Prostate gland (tissue), 2 donors: ENCODE results near the gene MARCHF11. TPM values are rescaled to one million over a fixed set of nuclear protein-coding genes. Genes with fewer than 3 reads are reported as not detected.

Experiments used
- DNase-seq: peaks from one replicate; pipeline ENCODE4 v3.0.0-alpha.2; 2019; ENCODE audit warnings: low spot score
- H3K27ac ChIP-seq, 2 donors: fragments of 200-600 bp; sonication (generic); 2 replicates each; pipeline ENCODE4 v1.5.1; 2017 to 2019
- H3K27me3 ChIP-seq: fragments of 200-600 bp; sonication (generic); replicated peaks from 2 replicates; pipeline ENCODE4 v1.5.1; 2019; ENCODE audit not compliant: insufficient read depth
- H3K36me3 ChIP-seq, 2 donors: fragments of 200-600 bp; sonication (generic); 1 replicate in 1 of 2; 2 replicates in 1 of 2; pipeline versions ENCODE4 v1.5.1 to v1.8.1; 2017 to 2019
- H3K4me1 ChIP-seq: fragments of 200-600 bp; sonication (generic); replicated peaks from 2 replicates; pipeline ENCODE4 v1.5.1; 2019
- H3K4me3 ChIP-seq, 2 donors: fragments of 200-600 bp; sonication (generic); 2 replicates each; pipeline ENCODE4 v1.5.1; 2017 to 2019
- H3K9me3 ChIP-seq: fragments of 200-600 bp; sonication (generic); 2 replicates; pipeline ENCODE4 v1.5.1; 2017
- POLR2A ChIP-seq: fragments of 450-650 bp; IDR thresholded peaks from one replicate; pipeline ENCODE4 v1.6.1; 2016; ENCODE audit warnings: antibody characterized with exemption, mild to moderate bottlenecking
- POLR2AphosphoS5 ChIP-seq: sonication (generic); formaldehyde crosslinking; IDR thresholded peaks from one replicate; pipeline ENCODE4 v1.6.1; 2017; ENCODE audit warnings: antibody characterized with exemption
- WGBS: methylation state at CpG from one replicate; pipeline ENCODE4 v1.1.5; 2018; 5-methylcytosine and 5-hydroxymethylcytosine counted together
- intact Hi-C: fragments of 100-400 bp; cut with DNase I; formaldehyde crosslinking; loops from one replicate; pipeline ENCODE4 v1.14.2; 2022
- total RNA-seq, 2 donors: library from RNA; depleted of rRNA; stranded (reverse); fragments of >200 nt; gene quantifications; one replicate each; pipeline ENCODE4 v1.1.0, GENCODE V29; 2016
- TF ChIP-seq, protein P1 (sequence below), 4 experiments: fragments of 200-600 bp in 2 of 4; fragments of 450-650 bp in 2 of 4; sonication (generic) in 2 of 4; IDR thresholded peaks; 1 replicate in 3 of 4; 2 replicates in 1 of 4; pipeline ENCODE4 v1.5.1; 2016 to 2019; ENCODE audit warnings: antibody characterized with exemption in 4 of 4, mild to moderate bottlenecking in 2 of 4, moderate library complexity in 2 of 4

The MARCHF11 gene
- total RNA-seq, 2 donors from 2014 or later = 8.9 TPM; not detected in 1

DNA sequence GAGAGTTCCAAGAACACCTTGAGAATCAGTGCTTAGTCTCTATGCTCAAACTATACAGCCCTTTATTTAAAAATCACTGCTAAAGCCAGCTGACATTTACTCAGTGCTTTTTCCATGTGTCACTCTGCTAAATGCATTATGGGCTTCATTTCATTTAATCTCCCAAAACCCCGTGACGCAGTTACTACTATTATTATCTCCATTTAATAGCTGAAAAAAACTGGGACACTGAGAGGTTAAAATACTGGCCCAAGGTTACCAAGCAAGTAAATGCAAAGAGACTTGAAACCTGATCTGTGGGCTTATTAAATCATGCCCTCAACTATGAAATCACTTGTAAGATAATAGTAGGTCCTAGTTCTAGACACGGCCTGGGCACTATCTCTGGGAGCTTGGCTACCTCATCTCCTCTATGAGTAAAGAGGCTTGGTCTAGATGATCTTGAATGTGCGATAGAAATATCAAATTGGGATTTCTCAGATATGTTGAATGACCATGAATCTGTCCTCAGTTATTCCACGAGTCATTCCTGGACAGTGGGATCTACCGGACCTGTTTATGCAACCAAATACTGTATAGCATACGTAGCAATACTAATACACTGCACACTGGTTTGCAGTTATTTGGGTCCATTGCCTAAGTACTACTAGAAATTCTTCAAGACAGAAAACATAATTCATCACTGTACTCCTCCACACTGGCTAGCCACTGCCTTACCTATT lies 32.3 kb downstream of the MARCHF11 start:
- 65% methylated on average over 7 of the region's 7 CpGs for WGBS
- no peaks in the 10 kb centered on the region for H3K4me1 ChIP-seq
- TF ChIP-seq, protein P1, sequence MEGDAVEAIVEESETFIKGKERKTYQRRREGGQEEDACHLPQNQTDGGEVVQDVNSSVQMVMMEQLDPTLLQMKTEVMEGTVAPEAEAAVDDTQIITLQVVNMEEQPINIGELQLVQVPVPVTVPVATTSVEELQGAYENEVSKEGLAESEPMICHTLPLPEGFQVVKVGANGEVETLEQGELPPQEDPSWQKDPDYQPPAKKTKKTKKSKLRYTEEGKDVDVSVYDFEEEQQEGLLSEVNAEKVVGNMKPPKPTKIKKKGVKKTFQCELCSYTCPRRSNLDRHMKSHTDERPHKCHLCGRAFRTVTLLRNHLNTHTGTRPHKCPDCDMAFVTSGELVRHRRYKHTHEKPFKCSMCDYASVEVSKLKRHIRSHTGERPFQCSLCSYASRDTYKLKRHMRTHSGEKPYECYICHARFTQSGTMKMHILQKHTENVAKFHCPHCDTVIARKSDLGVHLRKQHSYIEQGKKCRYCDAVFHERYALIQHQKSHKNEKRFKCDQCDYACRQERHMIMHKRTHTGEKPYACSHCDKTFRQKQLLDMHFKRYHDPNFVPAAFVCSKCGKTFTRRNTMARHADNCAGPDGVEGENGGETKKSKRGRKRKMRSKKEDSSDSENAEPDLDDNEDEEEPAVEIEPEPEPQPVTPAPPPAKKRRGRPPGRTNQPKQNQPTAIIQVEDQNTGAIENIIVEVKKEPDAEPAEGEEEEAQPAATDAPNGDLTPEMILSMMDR (IDR thresholded peaks at IDR 0.05) = no peak
- TF ChIP-seq POLR2AphosphoS5 (no peak), POLR2A (no peak)
- no peak overlapping the region for H3K4me3 ChIP-seq
- intact Hi-C loops = no loop called here
- H3K36me3 ChIP-seq = no peaks in the 10 kb centered on the region
- no peak overlapping the region for H3K27ac ChIP-seq
- H3K27me3 ChIP-seq = no peaks in the 10 kb centered on the region
- no peak for DNase-seq
- H3K9me3 ChIP-seq = no peaks in the 10 kb centered on the region

DNA sequence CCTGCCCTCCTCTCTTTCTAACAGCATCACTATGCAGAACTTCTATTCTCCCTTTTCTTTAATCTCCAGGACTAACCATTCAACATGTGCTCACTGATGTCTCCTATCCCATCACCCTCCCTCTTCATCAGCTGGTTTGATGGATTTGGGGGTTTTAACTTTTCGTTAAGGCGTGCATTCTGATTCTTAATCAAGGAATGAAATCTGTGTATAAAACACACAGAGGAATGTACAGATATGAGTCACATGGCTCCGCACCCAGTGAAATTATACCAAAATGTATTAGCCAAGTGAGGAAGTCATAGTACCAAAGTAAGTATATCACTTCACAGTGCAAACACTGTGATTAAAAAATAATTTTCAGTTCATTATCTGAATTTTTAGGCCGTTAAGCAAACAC lies 35.2 kb downstream of the MARCHF11 start:
- DNase-seq = no peak
- H3K9me3 ChIP-seq = no peaks in the 10 kb centered on the region
- H3K36me3 ChIP-seq = no peaks in the 10 kb centered on the region
- H3K27me3 ChIP-seq = no peaks in the 10 kb centered on the region
- 82% methylated on average over 4 of the region's 4 CpGs for WGBS
- no peak overlapping the region for H3K27ac ChIP-seq
- no peak for TF ChIP-seq POLR2A
- no peak for TF ChIP-seq POLR2AphosphoS5
- TF ChIP-seq, protein P1 (IDR thresholded peaks at IDR 0.05) = no peak
- H3K4me3 ChIP-seq = no peak overlapping the region
- H3K4me1 ChIP-seq = no peaks in the 10 kb centered on the region
- intact Hi-C loops = no loop called here

DNA sequence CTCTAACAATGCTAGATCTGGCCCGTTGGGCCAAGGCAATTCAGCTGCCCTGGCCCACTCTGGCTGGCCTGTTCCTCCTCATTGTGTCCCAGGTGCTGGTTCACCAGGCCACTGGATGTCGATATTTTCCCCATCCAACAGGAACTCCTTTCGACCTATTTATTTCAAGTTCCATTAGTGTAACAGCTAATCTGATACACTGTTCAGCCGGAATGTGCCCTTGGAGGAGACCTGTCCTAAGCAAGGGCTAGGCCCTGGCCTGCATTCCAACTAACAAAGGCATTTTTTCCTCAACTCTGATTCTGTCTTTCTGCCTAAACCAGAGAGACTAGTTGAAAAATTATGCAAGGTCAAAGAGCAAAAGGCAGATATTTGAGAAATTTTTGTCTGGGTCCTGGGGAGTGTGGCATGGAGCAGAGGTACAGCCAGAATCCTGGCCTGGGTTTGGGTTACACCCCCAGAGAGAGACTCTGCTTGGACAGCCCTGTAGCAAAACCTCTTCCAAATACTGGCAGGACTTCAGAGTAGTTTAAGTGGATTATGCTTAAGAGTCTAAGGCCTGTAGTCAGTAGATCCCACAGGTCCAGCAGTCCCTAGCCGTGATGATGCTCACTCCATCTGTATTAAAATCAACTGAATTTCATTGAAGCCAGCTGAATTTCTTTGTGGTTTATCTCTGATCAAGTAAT lies 36.1 kb downstream of the MARCHF11 start:
- DNase-seq = no peak
- Histone ChIP-seq H3K27me3 (no peaks in the 10 kb centered on the region), H3K27ac (no peak overlapping the region), H3K9me3 (no peaks in the 10 kb centered on the region), H3K4me1 (no peaks in the 10 kb centered on the region), H3K4me3 (no peak overlapping the region), H3K36me3 (no peaks in the 10 kb centered on the region)
- TF ChIP-seq, protein P1 (IDR thresholded peaks at IDR 0.05) = no peak
- TF ChIP-seq POLR2AphosphoS5 (no peak), POLR2A (no peak)
- WGBS = 81% methylated on average over 5 of the region's 5 CpGs
- intact Hi-C loops = no loop called here

DNA sequence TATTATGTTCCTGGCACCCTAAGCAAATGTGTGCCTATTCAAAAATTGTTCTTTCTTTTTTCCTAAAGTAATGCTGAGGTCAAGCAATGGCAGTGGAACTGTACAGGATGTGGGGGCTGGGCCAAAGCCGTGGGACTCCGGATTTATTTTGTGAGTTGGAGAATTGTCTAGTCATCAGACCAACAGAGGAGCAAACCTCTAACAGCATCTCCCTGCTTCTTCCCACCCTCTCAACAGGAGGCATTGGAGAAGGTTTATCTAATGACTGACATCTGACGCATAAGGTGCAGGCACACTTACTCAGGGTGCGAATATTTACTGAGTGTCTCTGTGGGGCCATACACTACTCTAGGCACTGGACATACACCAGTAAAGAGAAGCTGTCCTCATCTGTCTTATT lies 38.6 kb downstream of the MARCHF11 start:
- Histone ChIP-seq H3K27me3 (no peaks in the 10 kb centered on the region), H3K27ac (no peak overlapping the region), H3K9me3 (no peaks in the 10 kb centered on the region), H3K4me3 (no peak overlapping the region), H3K4me1 (no peaks in the 10 kb centered on the region), H3K36me3 (no peaks in the 10 kb centered on the region)
- TF ChIP-seq POLR2A (no peak), POLR2AphosphoS5 (no peak)
- TF ChIP-seq, protein P1 (IDR thresholded peaks at IDR 0.05) = no peak
- intact Hi-C loops = no loop called here
- no peak for DNase-seq
- 72% methylated on average over 4 of the region's 4 CpGs for whole genome bisulfite sequencing

DNA sequence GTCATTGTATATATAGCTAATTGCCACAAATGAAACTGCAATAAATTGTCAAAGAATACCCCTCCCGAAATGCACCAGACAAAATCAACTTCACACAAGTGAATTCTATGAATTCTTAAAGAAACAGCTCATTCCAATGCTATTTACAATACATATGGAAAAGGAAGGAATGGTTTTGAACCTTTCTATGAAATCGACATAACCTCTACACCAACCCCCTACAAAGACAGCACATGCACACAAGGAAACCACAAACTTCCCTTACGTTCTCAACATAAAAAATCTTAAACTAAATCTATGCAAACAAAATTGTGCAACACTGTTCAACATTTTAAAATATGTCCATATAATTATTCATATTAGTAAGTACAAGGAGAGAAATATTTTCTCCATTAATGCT lies 39.2 kb downstream of the MARCHF11 start:
- intact Hi-C loops = no loop called here

More for the DNA sequence above, 39.2 kb downstream of the MARCHF11 start:
- Histone ChIP-seq H3K9me3 (no peaks in the 10 kb centered on the region), H3K36me3 (no peaks in the 10 kb centered on the region), H3K4me3 (no peak overlapping the region), H3K27me3 (no peaks in the 10 kb centered on the region), H3K27ac (no peak overlapping the region), H3K4me1 (no peaks in the 10 kb centered on the region)
- DNase-seq = no peak
- TF ChIP-seq POLR2A (no peak), POLR2AphosphoS5 (no peak)
- TF ChIP-seq, protein P1 (IDR thresholded peaks at IDR 0.05) = no peak
- 66% methylated on average over 3 of the region's 3 CpGs for WGBS
